ENCODE data around the gene DAAM1.
A peak's percentile ranks its signal among the peaks of the same experiment; 100 is the strongest.

The DAAM1 gene

DNA sequence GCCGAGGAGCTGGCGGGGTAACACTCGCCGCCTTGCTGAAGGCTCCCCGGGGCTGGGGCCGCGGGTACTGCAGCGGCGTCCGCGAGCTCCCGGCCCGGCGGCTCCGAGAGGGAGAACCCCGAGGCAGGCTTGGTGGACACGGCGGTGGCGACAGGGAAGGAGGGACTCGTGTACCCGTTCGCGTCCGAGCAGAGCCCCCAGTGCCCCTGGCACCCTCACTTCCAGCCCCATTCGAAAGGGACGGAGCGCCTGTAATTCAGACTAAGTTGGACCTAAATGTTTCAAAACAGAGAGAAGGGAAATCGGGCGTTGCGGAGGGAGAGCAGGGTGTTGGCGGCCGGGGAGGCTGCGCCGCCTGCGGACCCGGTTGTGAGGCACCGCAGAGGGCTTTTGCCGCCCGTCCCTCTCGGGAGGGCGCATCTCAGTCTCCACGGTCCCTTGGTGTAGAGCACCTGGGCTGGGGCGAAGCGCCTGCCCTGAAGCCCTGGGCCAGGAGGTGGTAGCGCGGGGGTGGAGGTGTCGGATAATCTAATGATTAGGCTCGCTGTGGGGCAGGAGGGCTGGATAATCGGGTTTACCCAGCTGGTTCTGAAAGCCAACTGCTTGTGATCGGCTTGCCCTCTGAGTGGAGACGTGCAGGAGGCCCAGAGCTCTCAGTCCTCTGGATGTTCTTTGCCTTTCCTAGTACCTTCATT, 771 bp downstream of the DAAM1 start:
- DNase-seq: peak; percentile 30

DNA sequence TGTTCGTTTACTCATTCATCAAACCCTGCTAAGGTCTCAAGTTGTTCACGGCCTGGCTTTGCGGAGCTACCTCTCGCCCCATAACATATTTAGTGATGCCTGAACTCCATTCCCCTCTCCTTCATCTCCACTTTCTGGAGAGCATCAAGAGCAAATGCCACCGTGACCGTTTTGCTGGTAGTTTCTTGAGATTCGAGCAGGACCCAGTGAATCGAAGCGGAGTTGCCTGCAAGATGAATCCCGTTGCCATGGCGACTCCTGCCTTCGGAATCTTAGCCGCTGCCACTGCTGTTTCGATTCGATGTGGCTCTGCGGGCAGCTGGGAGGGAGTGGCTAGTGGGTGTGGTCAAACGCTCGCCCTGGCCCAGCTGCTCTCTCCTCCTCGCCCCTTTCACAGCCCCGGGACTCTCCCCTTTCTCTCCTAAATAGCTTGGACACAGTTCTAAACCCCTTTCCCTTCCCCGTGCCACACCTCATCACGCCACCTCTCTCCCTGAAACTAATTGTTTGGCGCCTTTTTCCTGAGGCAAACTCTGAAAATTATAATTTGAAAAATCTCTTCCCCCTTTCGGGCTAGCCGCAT, 1.4 kb downstream of the DAAM1 start:
- DNase-seq: peak; percentile 54

DNA sequence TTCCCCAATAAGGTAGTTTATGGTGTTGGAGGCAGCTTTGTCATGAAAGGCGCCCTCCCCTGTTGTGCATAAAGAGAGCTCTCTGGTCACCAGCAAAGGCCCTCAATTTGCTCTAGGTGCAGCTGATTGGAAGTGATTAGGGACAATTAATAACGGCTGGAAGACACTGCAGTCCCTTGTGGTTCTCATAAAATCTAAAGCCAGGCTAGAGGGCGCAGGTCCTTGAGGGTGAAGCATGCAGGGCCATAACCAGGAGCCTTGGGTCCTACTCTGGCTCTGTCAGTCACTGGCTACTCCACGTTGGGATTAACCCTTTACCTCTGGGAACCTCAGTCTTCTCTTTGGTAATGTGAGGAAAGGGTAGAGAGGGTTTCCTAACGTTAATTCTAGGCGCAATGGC, 1.9 kb downstream of the DAAM1 start:
- DNase-seq: no peak

DNA sequence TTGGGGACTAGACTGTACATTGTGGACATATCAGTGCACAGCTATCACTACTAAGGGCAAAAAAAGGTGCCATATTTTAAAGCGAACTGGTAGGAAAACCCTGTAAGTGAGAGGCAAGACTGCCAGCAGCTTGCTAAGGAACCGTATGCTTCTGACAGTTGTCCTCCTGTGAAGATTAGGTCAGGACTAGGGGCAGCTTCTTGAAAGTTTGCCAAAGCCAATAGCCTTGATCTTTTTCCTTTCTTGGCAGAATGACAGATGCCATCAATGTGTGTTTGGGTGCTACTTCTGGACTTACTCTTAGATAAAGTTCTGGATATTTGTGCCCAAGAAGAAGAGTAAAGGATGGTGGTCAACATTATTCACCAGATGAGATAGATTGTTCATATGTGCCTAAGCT, 7.4 kb downstream of the DAAM1 start:
- no peak for DNase-seq

DNA sequence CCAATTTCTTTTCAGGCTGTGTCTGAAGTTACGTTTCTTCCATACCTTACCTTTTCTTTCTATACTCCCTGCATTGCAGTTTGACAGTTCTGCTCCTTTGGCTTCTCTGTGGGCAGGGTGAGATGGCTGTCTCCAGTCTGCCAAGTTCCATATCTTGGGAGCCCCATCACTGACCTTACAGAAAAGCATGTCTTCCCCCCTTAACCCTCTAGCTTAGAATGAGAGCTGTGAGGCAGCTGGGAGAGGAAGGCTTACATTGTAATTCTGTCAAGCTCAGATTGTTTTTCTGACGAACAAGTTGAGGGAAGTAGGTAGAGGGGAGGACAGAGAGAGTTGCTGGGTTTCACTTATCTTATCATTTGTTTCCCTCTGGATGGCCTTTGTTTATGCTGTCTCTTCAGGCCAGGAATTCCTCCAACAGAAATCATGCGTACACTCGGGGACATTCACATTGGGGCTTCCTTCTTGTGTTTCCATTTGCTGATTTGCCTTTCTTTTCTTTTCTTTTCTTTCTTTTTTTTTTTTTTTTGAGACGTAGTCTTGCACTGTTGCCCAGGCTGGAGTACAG, 9.3 kb downstream of the DAAM1 start:
- no peak for DNase-seq

DNA sequence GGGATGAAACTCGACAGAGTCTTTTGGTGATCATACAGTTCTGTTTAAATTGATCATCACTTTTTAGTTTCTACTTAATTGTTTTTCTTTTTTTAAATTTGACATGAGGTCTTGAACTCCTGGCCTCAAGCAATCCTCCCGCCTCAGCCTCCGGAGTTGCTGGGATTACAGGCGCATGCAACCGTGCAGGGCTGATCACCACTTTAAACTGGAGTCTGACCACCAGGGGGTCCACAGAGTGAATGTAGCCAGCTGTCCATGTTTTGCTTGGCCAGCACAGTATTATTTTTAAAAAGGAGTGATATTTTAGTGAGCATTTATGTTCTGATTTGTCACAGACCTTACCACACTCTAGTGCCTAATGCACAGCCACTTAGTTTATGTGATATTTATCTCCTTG, 10.7 kb downstream of the DAAM1 start:
- DNase-seq: no peak

DNA sequence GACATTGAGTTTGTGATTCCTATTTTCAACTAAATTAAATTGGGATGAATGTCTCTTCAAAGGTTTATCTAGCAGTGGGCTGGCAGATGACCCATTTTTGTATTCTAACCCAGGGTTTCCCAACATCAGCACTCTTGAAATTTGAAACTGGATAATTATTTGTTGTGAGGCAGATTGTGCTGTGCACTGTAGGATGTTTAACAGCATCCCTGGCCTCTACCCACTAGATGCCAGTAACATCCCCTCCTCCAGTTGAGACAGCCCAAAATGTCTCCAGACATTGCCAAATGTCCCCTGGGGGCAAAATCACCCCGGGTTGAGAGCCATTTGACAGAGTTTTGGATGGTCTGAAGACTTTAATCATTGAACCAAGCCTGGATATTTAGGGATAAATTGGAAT, 11.1 kb downstream of the DAAM1 start:
- DNase-seq: no peak

DNA sequence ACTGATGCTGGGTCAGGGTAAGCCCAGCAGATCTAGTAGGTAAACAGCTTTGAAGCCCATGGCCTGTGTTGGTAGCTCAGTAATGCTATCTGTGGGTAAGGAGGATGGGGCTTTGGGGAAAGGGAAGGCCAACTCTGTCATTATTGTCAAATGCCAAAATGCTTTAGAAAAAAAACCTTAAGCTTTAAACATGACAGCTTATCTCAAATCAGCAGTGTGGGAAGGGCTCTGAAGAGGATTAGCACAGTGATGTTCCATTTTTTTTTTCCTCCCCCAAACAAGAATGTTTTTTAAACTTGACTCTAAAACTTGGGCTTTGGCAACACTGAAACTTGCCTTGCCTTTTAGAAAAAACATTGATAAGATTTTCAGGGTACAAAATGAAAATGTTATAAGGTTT, 11.7 kb downstream of the DAAM1 start:
- DNase-seq: no peak

DNA sequence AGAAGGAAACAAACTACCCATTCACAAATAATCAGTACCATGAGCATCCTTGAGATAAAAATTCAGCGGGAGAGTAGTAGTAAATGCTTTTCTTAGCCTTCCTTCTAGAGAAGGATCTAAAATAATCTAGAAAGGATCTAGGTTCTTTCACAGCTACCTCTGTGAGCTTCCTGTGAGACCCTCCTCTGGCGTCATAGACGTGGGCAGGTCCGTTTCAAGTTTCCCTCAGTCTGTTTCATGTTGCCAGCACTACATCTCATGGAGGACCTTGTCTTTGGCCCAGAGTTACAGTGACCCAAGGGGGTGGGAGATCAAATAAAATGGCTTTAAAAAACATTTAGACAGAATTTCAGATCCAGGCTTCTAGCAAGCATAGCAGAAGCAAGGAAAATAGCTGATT, 13.6 kb downstream of the DAAM1 start:
- DNase-seq: no peak

DNA sequence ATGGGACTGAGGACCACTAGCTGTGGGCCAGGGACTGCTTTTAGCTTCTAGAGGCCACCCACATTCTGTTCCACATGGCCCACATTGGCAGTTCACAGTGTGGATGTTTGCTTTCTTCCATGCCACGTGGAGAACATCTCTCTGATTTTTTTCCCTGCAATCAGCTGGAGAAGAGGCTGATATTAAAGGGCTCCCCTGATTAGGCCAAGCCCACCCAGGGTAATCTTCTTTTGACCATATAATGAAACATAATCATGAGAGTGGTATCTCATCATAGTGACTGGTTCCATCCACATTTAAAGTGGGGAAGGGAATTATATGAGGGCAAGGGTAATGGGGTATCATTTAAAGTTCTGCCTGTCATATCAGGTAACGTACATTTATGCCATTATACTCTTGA, 15.8 kb downstream of the DAAM1 start:
- DNase-seq: no peak

DNA sequence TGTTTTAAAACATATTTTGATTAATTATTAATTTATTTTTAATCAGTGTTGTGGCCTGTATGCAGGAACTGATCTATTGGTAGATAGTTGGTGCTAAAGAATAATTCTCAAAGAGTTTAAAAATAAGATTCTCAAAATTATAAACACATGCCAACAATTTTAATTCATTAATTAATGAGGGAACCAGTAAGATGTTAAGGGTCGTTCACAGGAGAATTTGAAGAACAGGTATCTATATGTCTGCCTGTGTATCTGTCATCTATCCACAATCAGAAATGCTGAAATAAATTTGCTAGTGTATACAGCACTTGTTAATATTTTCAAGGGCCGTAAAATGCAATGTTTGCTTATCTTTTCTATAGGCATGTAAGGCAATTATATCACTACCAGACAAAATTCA, 18.4 kb downstream of the DAAM1 start:
- no peak for DNase-seq

DNA sequence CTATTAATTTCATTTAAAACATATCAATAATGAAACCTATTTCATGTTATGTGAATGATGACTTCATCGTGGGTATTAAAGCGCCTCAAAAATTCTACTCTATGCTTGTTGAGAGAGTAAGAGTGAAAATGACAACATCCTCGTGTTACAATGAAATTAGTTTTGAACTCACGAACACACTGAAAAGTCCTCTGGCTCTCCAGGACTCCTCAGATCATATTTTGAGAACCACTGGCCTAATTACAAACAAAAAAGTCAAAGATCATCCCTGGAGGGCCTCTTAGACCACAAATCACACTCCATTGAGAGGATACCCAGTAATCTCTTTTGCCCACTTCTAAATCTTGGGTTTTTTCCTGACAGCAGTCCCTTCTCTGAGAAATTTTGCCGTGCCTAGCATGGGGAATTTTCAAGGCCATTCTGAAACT, 19.1 kb downstream of the DAAM1 start:
- no peak for DNase-seq

DNA sequence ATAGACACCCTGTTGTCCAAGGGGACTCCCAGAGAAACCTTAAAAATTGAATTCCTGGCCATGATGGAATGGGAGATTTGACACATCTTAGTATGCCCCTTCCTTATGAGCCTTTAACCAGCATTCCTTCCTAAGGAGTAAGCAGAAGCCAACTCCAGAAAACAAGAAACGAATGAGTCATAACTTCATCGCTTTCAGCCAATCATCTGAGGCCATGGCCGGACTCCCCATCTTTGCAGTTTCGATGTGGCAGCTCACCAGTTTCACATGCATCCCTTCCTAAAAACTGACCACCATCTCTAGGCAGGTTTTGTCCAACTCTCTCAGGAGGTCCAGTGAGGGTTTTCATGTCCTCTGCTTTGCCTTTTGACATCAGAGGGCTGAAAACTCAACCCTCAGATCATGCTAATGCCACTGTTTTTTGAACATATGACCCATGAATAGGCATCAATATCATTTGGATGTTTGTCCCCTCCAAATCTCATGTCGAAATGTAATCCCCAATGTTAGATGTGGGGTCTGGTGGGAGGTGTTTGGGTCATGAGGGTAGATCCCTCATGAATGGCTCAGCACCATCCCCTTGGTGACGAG, 19.9 kb downstream of the DAAM1 start:
- DNase-seq: no peak

DNA sequence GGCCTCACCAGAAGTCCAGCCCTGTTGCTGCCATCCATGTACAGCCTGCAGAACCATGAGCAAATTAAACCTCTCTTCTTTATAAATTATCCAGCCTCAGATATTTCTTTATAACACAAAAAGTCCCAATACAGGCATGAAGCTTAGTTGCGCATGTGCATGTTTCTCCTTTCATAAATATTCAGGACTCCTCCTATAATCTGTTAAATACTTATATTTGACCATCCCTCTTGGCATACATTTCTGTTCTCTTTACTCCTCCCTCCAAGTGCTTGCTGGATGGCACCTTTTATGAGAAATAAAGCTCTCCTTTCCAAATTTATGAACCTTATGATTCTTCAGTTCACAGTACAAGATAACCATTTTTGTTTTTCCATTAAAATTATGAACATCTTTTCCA, 20.5 kb downstream of the DAAM1 start:
- no peak for DNase-seq

DNA sequence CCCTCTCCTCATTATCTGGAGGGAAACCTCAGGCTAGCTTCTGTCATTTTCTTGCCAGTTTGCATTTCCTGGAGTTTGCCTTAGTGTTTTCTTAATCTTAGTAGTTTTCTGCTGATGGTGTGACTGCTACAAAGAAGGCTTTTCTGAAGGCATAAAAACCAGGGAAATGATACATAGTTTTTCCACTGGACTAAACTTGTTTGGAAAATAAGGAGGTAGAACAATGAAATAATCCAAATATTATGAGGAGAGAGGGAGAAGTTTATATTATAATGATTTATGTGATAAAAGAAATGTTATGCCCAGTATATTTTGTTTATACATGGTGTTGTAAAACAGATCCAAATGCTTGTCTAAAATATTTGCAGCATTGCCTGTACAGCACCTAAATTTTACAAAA, 22.2 kb downstream of the DAAM1 start:
- no peak for DNase-seq

DNA sequence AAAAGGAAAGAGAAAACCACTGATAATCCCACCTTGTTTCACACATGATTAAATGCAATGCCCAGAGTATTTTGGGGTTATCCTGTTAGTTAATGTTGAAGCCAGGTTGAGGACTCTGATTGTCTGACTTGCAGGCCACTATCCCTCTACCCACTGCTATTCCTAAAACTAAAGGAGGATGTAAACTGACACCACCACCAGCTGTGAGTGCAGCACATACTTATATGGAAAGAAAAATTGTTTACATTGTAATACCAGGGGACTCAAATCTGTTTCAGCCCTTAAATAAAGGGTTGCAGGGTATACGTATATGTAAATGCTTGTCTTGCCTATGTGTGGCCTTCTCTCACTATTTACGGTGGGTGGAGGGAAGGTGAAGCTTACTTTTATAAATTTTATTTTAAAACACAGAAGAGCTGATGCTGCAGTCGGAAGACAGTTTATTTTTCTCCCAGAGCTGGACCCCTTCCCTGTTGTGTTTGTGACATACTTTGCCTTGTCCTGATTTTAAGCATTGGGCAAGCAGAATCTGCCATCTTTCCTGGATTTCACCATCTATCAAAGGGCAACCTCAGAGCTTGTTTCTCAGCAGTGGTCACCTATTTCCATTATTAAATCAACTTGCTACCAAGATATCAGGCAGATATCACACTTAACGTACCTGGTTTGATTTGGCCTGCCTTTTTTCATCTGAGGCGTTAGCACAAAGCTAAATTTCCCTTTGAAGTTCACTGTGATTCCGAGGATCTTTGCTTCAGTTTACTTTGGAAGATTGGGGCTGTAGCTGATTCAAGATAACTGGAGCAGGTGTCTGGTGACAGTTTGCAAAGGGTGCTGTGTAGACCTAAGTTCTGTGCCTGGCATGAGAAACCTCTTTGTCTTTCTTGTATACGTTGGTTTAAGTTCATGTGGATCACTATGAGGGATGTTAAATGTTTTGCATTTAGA, 25.2 kb downstream of the DAAM1 start:
- DNase-seq: no peak

DNA sequence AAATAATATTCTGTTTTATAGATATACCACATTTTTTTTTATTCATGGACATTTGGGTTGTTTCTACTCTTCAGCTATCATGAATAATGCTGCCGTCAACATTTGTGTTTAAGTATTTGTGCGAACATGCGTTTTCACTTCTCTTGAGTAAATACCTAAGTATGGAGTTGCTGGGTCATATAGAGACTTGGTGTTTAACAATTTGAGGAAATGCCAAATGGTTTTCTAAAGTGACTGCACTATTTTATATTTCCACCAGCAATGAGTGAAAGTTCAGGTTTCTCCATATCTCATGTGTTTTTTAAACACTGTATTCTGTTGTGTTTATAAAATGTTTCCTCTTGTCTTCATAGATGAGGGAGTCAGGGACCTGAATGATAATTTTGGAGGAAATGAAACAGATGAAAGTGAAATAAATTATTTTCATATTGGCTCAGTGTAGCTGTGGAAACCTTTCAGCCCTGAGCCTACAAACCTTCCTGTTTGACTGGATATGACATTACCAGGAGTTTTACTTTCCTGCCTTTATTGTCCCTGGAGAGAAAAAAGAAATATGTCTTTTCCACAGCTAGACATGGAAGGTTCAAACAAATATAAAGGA, 26.3 kb downstream of the DAAM1 start:
- no peak for DNase-seq

DNA sequence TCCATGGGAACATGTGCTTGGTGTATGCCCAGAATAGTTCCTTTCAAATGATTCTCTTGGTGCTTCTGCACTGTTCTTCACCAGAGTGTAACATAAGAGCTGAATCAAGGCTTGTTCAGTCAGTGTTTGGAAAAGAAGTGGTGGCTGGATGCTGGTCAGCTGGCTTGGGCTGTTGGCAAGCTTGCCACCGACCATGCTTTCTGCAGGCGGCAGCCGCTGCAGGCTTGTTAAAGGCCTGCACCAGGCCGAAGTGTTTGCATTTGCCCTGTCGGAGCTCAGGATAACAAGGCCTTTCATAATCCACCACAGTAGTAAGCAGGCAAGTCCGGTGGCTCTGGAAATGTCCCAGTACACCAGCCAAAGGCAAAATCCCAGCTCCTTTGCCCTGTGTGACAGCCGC, 26.9 kb downstream of the DAAM1 start:
- DNase-seq: no peak

DNA sequence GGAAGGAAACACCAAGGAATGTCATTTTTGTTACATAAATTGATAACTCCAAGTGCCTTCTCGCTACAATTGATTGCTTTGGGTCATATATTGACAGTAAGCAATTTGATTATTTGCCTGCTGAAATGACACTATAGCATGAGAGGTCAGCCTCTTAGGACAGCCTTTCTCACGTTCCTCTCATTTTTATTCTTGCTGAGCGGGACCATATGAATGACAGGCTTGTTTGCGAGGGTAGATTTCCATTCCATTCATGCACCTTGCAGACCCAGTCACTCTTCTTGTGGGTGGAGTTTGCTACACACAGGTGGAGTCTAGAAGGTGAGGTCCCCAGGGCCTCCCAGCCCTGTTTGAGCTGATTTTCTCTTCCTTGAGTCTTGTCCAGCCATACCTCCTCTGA, 27.3 kb downstream of the DAAM1 start:
- no peak for DNase-seq

DNA sequence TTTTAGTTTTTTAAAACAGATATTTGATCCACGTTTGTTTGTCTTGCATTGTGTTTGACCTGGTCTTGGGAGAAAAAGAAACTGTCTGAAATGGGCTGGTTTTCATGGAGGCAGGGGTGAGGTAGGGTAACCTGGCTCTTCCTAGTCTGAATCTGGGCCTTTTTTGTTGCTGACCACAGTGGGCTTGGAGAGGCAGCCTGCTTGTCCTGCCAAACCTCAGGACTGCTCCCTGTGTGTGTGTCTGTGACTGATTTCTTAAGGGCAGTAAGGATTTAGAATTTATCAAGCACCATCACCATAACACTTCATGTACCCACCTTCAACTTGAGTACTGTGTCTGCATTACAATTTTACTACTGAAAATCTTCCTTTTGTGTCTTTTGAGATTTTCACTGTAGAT, 28.5 kb downstream of the DAAM1 start:
- DNase-seq: no peak

DNA sequence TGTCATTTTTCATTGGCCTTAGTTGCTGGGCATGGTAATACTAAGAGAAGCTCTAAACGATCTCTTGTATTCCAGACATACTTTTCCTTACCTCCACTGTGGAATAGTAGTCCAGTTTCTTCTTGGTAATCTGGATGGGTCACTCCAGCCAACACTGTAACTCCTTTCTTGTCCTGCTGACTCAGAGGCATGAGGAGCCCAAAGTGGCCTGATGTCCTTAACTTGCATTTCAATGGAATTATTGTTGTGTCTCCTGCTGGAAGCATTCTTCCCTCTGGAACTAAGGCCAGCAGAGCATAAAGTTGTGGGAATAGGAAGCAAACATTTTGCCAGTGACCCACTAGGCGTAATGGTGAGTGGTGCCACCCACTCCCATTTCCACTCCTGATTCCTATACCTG, 33.1 kb downstream of the DAAM1 start:
- DNase-seq: no peak

DNA sequence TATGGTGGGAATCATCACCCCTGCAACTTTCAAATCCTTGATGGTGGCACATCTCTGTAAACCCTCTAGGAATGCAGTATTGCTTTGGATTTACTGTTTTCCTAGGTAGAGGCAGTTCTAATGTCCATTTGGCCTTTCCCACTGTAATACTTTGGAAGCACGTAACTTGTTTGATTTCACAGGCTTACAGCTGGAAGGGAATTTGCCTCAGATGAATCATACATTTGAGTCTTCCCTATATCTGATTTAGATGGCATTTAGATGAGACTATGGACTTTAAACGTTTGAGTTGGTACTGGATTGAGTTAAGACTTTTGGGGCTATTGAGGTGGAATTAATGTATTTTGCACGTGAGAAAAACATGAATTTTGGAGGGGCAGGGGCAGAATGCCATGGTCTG, 35.9 kb downstream of the DAAM1 start:
- DNase-seq: no peak

DNA sequence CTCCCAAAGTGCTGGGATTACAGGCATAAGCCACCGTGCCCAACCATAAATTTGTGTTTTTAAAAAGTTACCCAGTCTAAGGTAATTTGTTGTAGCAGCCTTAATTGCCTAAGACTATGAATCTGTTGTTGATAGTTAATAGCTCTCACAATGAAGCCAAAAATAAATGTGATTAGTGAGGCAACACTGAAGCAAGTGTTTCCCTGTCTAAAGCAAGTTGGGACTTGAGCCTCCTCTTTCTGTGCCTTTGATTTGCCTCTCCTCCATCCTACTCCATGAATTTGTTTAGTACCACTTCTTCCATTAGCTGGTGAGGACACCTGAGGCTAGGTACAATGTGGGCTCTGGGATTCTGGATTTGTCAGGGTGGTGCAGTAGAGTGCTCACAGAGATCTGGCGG, 36.8 kb downstream of the DAAM1 start:
- no peak for DNase-seq

Measured in stimulated activated CD4-positive, alpha-beta T cell treated with anti-CD3 and anti-CD28 coated beads, Interleukin-4, amount 100 ng/mL, for 1 hour (primary cell).